PC-9 (cell line): Measurements from ENCODE around the gene HSPA12B.

Source experiments
- EZH2 ChIP-seq: fragments of 200-600 bp; sonication (generic); IDR thresholded peaks from 2 replicates; pipeline ENCODE4 v1.8.0; 2017; ENCODE audit warnings: antibody characterized with exemption, low read depth
- TF ChIP-seq, protein P1 (sequence below): fragments of 200-600 bp; sonication (generic); conservative IDR thresholded peaks from 2 replicates; pipeline ENCODE4 v1.6.1; 2017; ENCODE audit warnings: mixed run types, antibody characterized with exemption, mild to moderate bottlenecking, moderate library complexity

- TF ChIP-seq, protein P1, sequence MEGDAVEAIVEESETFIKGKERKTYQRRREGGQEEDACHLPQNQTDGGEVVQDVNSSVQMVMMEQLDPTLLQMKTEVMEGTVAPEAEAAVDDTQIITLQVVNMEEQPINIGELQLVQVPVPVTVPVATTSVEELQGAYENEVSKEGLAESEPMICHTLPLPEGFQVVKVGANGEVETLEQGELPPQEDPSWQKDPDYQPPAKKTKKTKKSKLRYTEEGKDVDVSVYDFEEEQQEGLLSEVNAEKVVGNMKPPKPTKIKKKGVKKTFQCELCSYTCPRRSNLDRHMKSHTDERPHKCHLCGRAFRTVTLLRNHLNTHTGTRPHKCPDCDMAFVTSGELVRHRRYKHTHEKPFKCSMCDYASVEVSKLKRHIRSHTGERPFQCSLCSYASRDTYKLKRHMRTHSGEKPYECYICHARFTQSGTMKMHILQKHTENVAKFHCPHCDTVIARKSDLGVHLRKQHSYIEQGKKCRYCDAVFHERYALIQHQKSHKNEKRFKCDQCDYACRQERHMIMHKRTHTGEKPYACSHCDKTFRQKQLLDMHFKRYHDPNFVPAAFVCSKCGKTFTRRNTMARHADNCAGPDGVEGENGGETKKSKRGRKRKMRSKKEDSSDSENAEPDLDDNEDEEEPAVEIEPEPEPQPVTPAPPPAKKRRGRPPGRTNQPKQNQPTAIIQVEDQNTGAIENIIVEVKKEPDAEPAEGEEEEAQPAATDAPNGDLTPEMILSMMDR = no peak
- no peak for TF ChIP-seq EZH2
Observed at GRCh38 chr20:3728354-3728753, 4.1 kb upstream of the HSPA12B start.
